Measurements from ENCODE around the gene ENTREP1.
"Not testable (repeated sequence)": the region's sequence is repeated elsewhere in the genome, so short reads cannot be mapped to it uniquely, and the experiment has no call there.

The ENTREP1 gene

GRCh38 chr9:69420611-69421270 is 95.7 kb downstream of the ENTREP1 start:
- no peak for DNase-seq

- peak; percentile 88 for DNase-seq
These were observed 97.1 kb downstream of the ENTREP1 start for GRCh38 chr9:69421908-69422801.

DNA sequence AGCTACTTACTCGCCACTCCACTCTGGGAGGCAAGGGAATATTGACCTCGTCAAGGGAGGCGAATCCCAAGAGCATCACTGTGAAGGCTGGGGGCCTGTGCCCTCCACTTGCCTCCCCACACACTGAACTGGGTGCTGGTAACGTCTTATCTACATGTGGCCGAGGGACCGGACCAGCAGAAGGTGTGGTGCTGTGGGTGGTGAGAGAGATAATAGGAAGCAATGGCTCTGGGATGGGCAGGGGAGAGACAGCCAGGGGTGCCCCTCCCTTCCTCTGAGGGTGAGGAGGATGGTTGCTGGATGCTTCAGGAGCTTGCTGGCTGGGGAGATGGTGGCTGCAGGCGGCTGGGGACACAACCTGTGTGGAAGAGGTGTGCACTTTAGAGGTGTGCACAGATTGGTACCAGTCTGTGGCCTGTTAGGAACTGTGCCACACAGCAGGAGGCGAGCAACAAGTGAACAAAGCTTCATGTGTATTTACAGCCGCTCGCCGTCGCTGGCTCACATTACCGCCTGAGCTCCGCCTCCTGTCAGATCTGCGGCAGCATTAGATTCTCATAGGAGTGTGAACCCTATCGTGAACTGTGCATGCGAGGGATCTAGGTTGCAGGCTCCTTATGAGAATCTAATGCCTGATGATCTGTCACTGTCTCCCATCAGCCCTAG is 100.3 kb downstream of the ENTREP1 start:
- DNase-seq, result peak; percentile 39

GRCh38 chr9:69427286-69427685 is 102.3 kb downstream of the ENTREP1 start:
- DNase-seq, result peak; percentile 23

DNA sequence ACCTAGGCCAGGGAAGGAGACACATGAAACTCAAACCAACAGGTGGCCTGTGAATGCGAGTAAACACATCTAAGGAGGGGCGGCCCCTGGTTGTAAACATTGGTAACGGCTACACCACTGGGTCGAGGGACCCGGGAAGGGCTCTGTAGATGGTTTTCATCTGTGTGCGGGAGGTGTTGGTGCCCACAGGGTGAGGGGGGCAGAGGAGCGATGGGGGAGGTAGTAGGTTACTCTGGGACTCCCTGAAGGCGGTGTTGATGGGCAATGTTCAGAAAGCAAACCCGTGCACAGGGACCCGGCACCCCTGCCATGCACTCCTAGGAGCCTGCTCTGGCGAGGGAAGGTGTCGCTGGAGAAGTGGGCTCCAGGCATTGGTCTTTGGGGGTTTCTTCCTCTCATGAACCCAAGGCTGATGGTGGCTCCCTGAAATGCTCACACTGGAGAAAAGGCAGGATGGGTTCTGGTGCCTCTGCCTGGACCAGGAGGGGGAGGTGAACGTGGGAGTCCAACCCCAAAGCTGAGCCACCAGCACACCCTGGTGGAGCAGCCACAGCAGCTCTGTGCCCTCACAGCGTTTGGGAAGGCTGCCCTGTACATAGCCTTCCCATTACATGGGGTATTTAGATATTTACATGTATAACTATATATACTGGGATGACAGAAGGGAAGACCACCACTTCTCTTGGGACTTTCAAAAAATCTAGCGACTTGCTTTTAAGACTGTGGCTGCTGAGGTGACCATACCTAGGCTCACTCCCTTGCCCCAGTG is 103.2 kb downstream of the ENTREP1 start:
- no peak for DNase-seq

- DNase-seq, result no peak
These were observed 104.3 kb downstream of the ENTREP1 start for GRCh38 chr9:69429281-69429680.

GRCh38 chr9:69430206-69430605 is 105.2 kb downstream of the ENTREP1 start:
- DNase-seq, result no peak

GRCh38 chr9:69431203-69431602 is 106.2 kb downstream of the ENTREP1 start:
- DNase-seq, result no peak

DNA sequence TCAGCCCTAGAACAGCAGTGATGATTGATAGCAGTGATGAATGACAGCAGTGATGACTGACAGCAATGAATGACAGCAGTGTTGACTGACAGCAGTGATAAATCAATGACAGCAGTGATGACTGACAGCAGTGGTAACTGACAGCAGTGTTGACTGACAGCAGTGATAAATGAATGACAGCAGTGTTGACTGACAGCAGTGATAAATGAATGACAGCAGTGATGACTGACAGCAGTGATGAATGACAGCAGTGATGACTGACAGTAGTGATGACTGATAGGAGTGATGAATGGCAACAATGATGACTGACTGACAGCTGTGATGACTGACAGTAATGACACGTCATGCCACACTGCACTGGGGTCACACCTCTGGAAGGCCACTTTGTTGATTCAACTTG is 106.8 kb downstream of the ENTREP1 start:
- no peak for DNase-seq

DNA sequence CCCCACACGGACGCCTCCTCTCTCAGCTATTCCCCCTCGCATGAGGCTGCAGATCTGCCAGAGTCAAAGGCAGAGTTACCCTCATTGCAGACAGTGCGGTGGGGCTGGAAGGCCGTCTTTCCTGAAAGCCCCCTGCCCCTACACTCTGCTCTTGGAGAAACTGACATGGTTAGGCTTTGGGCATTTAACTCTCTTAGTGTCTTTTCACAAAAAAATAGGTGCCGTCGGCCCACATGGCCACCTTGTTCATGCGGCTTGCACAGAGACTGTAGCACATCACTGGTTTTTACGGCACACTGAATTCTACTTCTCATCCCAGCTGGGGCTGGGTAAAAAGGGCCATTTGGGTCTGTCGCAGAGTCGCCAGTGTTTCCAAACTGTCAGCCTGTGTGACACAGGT is 107.6 kb downstream of the ENTREP1 start:
- DNase-seq, result no peak

- DNase-seq, result no peak
These were observed 108.4 kb downstream of the ENTREP1 start for GRCh38 chr9:69433392-69433791.

GRCh38 chr9:69433968-69434367 is 109.0 kb downstream of the ENTREP1 start:
- no peak for DNase-seq

- DNase-seq, result not testable (repeated sequence)
These were observed 114.6 kb downstream of the ENTREP1 start for GRCh38 chr9:69439654-69440053.

DNA sequence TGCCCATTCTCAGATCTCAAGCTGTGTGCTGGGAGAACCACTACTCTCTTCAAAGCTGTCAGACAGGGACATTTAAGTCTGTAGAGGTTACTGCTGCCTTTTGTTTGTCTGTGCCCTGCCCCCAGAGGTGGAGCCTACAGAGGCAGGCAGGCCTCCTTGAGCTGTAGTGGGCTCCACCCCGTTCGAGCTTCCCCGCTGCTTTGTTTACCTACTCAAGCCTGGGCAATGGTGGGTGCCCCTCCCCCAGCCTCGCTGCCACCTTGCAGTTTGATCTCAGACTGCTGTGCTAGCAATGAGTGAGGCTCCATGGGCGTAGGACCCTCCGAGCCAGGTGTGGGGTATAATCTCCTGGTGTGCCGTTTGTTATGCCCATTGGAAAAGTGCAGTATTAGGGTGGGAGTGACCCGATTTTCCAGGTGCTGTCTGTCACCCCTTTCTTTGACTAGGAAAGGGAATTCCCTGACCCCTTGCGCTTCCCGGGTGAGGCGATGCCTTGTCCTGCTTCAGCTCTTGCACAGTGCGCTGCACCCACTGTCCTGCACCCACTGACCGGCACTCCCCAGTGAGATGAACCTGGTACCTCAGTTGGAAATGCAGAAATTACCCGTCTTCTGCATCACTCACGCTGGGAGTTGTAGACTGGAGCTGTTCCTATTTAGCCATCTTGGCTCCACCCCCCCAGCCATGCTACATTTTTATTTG is 115.4 kb downstream of the ENTREP1 start:
- not testable (repeated sequence) for DNase-seq

Data from midbrain (tissue), 1 donor.